ENCODE results near the gene KL.

KL gene

DNA sequence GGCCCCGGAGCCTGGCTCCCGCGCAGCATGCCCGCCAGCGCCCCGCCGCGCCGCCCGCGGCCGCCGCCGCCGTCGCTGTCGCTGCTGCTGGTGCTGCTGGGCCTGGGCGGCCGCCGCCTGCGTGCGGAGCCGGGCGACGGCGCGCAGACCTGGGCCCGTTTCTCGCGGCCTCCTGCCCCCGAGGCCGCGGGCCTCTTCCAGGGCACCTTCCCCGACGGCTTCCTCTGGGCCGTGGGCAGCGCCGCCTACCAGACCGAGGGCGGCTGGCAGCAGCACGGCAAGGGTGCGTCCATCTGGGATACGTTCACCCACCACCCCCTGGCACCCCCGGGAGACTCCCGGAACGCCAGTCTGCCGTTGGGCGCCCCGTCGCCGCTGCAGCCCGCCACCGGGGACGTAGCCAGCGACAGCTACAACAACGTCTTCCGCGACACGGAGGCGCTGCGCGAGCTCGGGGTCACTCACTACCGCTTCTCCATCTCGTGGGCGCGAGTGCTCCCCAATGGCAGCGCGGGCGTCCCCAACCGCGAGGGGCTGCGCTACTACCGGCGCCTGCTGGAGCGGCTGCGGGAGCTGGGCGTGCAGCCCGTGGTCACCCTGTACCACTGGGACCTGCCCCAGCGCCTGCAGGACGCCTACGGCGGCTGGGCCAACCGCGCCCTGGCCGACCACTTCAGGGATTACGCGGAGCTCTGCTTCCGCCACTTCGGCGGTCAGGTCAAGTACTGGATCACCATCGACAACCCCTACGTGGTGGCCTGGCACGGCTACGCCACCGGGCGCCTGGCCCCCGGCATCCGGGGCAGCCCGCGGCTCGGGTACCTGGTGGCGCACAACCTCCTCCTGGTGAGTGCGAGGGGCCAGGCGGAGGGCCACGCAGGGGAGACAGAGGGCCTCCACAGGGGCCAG, at the start of gene KL:
TSS of gene KL (plus strand) at position 10 of the 909 bp plus-strand sequence. CDS start at position 28, 18 bp downstream.
- DNase-seq (ENCODE audit: low spot score) = peak; percentile 25

DNA sequence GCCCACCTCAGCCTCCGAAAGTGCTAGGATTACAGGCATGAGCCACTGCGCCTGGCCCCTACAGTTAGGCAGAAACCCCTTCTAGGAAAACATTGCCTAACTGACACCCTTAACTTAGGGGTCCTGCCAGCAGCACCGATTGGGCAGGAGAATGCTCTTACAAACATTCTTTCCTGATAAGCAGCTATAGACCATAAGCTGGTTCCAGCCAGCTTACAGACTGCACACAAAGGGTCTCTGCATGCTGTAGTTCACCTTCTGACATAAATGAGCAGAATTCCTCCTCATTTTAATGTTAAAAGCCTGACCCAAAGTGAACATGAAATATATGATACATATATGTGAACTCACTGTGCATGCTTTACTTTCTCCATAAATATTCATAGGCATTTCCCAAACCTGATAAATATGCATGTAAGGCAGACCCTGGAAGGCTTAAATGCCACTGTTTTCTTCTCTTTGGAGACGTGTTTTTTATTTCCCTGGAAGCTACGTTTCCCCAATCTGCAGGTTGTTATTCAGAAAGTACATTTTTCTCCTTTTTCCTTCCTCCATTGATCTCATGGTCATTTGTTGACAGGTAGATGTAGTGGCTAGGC, 48.5 kb upstream of the KL start:
- DNase-seq (ENCODE audit: low spot score) = no peak

DNA sequence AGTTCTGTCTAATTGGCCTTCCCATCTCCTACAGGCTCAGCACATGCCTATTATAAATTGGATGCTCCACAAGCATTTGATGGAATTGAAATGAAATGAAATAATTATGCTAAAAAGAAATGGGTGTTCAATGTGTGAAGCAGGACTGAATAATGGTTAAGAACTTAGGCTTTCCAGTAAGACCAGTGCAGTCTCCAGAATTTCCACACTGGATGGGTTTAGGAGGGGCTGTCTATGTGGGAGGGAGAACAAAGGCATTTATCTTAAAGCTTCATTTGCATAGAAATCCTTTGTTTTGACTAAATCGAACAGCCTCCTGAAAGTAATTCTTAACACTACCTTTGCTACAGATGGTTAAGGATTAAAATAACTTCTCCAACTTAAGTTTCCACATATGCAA, 47.9 kb upstream of the KL start:
- no peak for DNase-seq (ENCODE audit: low spot score)

DNA sequence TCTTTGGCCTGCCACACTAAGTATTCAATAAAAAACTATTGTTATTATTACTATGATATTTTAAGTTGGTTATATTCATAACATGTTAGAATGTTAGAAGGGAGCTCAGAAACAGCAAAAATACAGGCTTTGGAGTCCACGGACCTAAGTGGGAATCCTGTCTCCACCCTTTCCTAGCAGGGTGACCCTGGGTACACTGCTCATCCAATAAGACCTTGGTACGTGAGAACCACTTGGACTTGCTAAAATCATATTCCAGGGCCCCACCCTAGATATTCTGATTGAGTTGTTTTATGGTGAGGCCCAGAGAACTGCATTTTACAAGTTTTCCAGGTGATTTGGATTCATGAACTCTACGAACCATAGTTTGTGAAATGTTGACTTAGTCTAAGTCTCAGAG, 47.4 kb upstream of the KL start:
- DNase-seq (ENCODE audit: low spot score) = no peak

DNA sequence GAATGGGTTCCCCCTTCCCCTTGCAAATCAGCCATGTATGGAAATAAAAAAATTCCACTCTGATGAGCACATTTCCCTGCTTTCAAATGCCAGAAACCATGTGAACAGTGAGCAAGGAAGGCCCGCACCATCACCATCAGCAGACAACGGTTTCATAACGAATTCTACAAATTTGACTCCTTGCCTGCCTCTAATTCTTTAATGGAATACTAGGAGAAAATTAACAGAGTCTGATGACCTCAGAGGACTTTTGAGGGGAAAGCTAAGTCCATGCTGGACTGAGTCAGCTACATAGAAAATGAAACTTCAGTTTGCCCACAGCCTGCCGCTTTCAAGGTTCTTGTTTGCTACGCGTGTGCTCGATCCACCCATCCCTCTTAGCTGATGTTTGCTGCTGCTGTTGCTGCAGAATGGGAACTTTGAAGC, 46.7 kb upstream of the KL start:
- DNase-seq (ENCODE audit: low spot score) = no peak

DNA sequence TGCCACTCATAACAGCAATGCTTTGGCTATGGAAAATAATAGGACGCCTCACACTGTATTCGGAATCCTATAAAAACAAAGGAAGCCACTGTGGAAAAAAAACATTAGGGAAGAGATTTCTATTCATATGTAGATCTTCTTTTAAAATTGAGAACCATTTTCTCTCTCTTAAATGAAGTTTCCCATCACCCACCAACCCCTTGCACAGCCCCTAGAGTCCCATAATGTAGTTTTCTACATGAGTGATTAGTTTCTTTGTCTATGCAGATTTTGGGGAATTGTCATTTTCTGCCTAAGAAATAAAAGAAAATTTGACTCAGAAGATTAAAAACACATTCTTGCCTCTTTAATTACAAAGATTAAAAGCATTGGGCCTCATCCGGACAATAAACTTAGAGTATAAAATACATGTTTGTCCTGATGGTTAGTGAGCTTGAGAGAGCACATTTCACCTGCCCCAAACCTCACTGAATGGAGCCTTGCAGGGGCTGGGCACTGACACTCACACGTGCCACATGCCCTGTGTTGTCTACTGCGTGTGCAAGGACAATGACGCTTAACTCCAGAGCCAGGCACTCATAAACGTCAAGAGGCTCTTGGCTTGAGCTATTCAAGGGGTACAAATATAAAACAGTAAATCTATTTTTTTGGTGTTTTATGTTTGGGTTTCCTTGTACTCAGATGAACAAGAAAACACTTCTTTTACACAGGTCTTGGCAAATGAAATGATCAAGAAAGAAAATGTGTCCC, 40.0 kb upstream of the KL start:
- no peak for DNase-seq (ENCODE audit: low spot score)

DNA sequence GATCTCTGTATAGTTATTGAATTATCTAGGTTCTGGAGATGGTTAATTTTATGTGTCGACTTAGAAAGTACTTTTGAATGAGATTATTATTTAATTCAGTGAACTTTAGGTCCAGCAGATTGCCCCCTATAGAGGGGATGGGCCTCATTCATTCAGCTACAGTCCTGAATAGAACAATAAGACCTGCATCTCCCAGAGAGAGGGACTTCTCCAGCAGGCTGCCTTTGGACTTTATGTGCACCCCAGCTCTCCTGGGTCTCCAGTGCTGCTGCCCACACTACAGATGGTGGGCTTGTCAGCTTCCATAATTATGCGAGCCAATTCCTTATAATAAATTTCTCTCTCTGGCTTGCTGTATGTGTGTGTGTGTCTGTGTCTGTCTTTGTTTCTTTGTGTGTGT, 39.3 kb upstream of the KL start:
- DNase-seq (ENCODE audit: low spot score) = no peak

DNA sequence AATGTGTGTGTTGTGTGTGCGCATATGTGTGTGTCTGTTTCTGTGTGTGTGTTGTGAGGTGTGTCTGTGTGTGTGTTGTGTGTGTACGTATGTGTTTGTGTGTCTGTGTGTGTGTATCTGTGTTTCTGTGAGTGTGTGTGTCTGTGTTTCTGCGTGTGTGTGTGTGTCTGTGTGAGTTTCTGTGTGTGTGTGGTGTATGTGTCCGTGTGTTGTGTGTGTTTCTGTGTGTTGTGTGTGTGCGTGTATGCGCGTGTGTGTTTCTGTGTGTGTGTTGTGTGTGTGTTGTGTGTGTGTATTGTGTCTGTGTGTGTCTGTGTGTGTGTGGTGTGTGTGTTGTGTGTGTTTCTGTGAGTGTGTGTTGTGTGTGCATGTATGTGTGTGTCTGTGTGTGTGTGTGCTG, 38.9 kb upstream of the KL start:
- no peak for DNase-seq (ENCODE audit: low spot score)

DNA sequence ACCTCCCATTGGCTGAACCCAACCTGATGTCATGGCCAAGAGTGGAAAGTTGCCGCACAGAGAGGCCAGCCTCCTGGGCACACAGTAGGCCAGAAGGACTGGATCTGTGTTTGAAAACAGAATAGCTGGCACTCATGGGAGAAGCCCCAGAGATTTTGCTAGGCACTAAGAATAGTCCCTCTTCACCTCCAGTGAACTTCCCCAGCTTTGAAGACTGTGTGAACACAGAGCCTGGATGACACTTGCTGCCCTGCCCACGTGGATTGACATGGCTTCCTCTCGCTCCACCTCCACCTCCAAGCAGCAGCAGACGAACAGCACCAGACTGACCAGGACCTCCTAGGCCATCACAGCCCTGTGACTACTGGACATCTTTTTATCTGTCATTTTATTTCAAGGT, 37.9 kb upstream of the KL start:
- DNase-seq (ENCODE audit: low spot score) = no peak

DNA sequence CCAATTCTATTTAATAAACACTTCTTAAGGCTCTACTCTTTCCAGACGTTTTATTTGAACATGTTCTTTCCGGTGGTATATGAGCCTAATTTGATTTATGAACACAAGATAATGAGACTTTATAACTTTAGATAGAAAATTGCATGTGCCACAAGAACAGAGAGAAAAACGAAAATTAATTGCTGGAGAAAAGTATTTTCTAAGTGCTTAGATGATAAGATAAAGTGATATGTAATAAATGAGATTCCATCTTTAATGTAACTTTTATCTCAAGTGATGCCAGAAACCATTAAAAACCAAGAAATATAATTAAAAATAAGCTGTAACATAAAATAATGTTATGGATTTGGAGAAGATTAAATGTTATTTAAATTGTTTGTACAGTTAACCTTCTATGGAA, 33.2 kb upstream of the KL start:
- no peak for DNase-seq (ENCODE audit: low spot score)

DNA sequence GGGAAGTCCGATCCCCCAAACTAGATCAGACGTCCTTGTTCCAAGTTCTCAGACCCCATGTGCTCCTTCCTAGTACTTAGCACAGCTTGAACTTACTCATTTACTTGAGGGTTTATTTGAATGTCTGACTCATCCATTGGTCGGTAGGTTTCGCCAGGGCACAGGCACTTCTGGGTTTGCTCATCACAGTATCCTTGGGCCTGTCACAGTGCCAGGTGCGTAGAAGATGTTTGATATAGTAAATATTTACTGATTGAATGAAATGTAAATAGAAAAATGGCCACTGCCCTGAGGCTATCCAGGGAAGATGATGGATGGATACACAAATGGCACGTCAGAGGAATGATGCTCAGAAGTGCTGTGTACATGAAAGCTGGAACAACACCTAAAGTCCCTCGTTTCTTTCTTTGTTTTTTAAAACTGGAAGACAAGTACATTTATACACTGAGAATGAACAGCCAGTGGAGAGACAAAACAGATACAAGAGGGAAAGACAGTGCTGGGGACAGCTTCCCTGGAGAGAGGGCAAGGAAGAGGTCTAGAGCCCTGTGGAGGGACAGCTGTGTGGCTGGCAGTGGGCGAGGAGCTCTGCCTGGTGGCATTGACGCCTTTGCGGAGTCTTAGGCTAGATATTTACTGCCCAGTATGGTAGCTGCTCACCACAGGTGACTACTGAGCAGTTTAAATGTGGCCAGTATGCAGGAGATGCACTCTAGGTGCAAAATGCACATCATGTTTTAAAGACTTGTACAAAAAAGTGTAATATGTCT, 31.2 kb upstream of the KL start:
- no peak for DNase-seq (ENCODE audit: low spot score)

DNA sequence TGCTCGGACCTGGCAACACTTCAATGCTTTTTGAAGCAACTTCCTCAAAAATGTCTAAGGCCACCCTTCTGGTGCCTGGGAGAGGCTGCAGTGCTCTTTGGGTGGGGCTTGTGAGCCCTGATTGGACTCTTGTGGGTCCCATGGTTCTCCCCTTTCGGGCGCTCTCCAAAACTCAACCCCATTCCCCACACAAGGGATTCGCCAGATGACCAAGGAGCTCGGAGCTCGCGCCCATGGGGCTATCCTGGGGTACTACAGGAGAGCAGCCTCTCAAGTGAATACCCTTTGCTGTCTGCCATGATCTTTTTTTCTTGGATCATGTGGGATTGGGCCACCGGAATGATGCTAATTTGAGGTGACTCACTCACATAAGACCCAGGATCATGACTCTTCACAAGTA, 29.7 kb upstream of the KL start:
- no peak for DNase-seq (ENCODE audit: low spot score)

DNA sequence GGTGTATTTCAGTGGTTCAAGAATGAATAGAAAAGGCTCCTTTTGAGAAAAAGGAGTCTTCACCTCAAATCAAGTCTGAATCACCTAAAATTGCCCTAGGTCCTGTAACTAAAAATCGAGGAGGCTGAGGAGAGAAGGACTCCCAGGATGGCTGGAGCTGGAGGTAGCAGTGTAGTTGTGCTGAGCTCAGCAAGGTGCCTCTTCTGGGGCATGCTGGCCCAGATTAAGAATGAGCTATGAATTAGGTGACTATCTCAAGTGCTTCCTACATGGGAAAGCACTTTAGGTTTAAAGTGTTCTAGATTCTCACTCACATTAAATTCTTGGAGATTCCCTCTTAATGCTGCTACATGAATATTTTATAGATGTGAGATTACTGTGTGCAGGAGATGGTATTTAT, 28.8 kb upstream of the KL start:
- no peak for DNase-seq (ENCODE audit: low spot score)

DNA sequence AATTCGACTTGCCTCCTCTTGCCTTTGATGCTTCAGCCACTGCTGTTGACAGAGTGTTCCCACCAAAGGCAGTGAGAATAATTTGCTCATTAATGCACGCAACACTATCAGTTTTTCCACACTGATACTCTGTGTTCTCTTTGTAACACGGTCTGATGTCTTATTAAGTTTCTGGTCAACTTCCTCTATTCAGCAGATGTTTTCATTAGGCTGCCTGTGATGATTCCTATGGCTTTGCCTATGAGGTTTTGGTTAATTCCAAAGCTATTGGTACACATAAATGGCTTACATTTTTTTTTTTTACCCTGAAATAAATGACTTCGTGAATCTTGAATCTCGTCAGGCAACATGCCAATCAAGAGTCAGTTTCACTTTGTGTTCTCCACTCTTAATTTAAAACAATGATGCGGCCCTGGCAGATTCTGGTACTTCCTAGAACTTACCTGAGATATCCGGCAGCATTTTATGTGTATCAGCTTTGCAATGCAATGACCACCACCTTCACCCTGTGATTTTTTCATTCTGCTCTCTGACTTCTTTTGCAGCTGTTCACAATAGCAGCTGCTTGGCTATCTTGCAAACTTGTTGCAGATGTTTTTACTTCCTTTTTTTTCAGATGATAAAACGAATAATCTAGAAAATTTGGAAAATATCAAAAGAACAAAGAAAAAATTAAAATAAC, 27.5 kb upstream of the KL start:
- no peak for DNase-seq (ENCODE audit: low spot score)

DNA sequence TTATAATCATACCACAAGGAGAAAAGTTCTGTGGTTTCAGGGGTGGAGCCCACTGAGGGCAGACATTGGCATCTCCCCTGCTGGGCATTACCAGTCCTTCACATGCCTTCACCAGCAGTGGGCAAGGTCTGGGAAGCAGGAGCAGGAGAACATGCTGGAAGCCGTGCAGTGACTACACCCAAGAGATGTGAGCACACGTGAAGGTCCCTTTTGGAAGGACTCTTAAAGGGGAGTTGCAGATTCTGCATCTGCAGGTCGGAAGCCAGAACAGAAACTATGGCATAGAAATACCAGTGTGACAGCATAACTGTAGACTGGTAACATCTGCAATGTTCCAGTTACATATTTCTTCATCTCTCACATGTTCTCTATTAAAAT, 26.9 kb upstream of the KL start:
- DNase-seq (ENCODE audit: low spot score) = no peak

DNA sequence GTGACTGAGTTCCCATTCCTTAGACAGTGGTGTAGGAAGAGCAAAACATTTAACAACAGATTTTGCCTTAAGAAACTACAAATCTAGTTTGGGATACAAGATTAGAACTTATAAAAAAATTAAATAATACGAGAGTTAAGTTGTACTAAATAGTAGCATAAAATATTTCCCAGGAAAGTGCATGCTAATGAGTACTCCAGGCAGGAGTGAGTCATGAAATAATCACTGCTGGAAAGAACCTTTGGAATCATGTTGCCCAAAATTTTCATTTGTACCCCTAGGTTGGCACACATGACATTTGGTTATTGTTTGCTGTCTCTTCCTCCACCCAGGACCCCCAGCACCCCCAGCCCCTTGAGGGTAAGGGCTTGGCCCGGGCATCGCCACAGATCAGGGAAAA, 26.3 kb upstream of the KL start:
- DNase-seq (ENCODE audit: low spot score) = no peak

DNA sequence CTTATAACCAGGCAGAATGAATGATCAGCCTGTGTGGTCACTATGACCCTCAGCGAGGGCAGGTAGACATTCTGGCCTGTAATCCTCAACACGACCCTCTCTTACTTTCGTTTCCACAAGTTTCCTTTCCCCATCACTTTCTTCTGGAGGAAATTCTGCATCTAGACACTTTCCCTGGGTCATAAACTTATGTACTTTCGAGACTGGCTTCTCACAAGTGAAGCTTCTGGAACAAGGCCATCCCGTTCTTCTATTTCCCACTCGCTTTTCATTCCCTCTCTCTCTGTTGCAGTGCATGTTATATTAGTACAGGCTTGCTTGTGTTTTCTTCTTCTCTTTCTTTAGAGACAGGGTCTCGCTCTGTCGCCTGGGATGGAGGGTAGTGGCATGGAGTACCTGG, 23.1 kb upstream of the KL start:
- DNase-seq (ENCODE audit: low spot score) = no peak

DNA sequence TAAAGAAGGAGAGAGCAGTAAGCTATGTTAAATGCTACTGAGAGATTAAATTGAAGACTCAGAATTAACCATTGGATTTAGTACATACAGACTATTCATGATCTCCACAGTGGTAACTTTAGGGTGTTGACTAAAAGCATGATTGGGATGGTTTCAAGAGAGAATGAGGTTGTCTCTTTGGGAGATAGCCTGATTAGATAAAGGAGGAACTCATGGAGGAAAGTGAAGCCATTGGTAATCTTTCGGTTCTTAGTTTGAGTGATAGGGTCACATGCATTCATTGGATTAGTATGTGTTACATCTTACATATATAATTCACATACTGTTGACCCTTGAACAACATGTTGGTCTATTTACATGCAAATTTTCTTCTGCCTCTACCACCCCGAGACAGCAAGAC, 18.8 kb upstream of the KL start:
- DNase-seq (ENCODE audit: low spot score) = no peak

DNA sequence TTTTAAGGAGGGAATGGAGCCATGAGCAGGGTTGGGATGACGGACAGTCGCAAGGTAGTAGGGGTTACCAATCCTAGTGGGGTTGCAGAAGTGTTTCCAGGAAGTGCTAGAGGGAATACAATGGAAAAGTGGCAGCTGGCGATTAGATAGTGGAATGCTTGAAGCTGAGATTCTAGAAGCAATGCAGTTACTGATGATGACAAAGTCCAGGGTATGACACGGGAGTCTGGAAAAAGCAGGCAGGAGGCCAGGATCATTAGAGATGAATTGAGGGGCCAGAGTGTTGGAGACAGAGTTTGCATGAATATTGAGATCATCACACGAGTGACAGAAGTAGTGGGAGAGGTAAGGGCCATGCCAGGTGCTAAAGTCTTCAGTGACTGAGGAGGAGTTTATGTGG, 17.3 kb upstream of the KL start:
- DNase-seq (ENCODE audit: low spot score) = no peak

DNA sequence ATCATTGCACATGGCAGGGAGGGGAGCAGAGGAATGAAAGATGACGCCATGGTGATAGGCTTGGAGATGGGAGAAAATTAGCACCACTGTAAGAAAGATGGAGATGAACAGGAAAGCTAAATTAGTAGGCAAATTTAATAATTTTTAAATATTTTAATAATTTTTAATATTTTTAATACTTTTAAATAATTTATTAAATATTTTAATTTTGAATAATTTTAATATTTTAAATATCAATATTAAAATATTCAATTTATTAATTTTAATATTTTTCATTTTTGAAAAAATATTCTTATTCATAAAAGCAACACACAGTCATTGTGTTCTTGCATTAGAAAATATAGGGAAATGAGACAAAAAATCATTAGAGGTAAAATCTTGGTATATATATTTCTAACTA, 15.9 kb upstream of the KL start:
- no peak for DNase-seq (ENCODE audit: low spot score)

DNA sequence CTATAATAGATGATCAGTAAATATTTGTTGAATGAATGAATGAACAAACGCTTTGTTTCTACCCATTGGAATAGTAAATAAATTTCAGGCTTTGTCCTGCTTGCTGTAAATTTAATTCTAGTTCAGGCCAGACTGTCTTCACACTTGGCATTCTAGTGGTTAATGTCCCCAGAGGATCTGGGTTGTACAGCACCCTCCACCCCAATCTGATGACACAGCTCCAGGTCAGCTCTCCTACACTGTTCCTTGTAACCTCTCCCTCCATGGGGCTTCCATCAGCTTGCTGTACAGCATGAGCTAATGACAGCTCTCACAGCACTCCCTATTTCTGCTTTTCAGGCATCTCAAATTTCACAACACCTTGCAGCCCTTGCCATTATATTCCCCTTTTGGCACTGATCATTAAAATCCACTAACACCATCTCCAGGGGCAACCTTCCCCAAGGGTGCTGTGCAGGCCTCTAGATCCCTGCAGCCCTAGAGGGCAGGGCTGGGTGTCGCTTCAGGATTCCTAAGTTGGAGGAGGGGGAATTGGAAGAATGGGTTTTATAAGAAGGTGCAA, 12.7 kb upstream of the KL start:
- no peak for DNase-seq (ENCODE audit: low spot score)
